Stimulated activated naive CD8-positive, alpha-beta T cell treated with anti-CD3 and anti-CD28 coated beads, Interleukin-15, amount 100 ng/mL, for 72 hours (primary cell): ENCODE measurements around the gene SMYD2.

Experiments used
- ATAC-seq: fragments of 150-1000 bp; cut with Tn5 transposase; 2 replicates; pipeline ENCODE4 v1.10.0; 2021; ENCODE audit warnings: mild to moderate bottlenecking, moderate library complexity
- DNase-seq, 2 donors: peaks; one replicate each; pipeline ENCODE4 v3.0.0; 2021 to 2022
- H3K27ac Mint-ChIP-seq, 2 donors: one replicate each; pipeline ENCODE4 v1.8.0; 2022; ENCODE audit warnings: mild to moderate bottlenecking in 2 of 2, mixed read lengths in 2 of 2, moderate library complexity in 2 of 2
- H3K27me3 Mint-ChIP-seq: one replicate; pipeline ENCODE4 v1.8.0; 2022; ENCODE audit warnings: mixed read lengths
- H3K4me1 Mint-ChIP-seq: one replicate; pipeline ENCODE4 v1.8.0; 2022; ENCODE audit warnings: mild to moderate bottlenecking, mixed read lengths
- H3K4me3 Mint-ChIP-seq, 2 donors: one replicate each; pipeline ENCODE4 v1.8.0; 2022; ENCODE audit warnings: mild to moderate bottlenecking in 2 of 2, mixed read lengths in 2 of 2, moderate library complexity in 1 of 2
- H3K9me3 Mint-ChIP-seq, 2 donors: one replicate each; pipeline ENCODE4 v1.8.0; 2022; ENCODE audit warnings: mixed read lengths in 2 of 2

SMYD2 gene

GRCh38 chr1:214377886-214378285 lies 96.9 kb downstream of the SMYD2 start:
- H3K27me3 Mint-ChIP-seq = peaks cover 7% of the 10 kb centered on the region
- H3K9me3 Mint-ChIP-seq = no peaks in the 10 kb centered on the region
- no peak overlapping the region for H3K4me3 Mint-ChIP-seq
- ATAC-seq = no peak
- H3K27ac Mint-ChIP-seq = no peak overlapping the region
- H3K4me1 Mint-ChIP-seq = no peaks in the 10 kb centered on the region
- DNase-seq = no peak

- no peak overlapping the region for H3K27ac Mint-ChIP-seq
- H3K9me3 Mint-ChIP-seq = no peaks in the 10 kb centered on the region
- no peak for DNase-seq
- no peaks in the 10 kb centered on the region for H3K4me1 Mint-ChIP-seq
- H3K27me3 Mint-ChIP-seq = peaks cover 7% of the 10 kb centered on the region
- H3K4me3 Mint-ChIP-seq = no peak overlapping the region
- ATAC-seq = no peak
Measured at GRCh38 chr1:214378492-214378891, 97.5 kb downstream of the SMYD2 start.

GRCh38 chr1:214379236-214379970 lies 98.4 kb downstream of the SMYD2 start:
- H3K27me3 Mint-ChIP-seq = peaks cover 7% of the 10 kb centered on the region
- no peak overlapping the region for H3K4me3 Mint-ChIP-seq
- H3K4me1 Mint-ChIP-seq = no peaks in the 10 kb centered on the region
- no peaks in the 10 kb centered on the region for H3K9me3 Mint-ChIP-seq
- DNase-seq (no peak), ATAC-seq (no peak)
- H3K27ac Mint-ChIP-seq = peak overlapping the region in 1 of 2 donors; percentile 76

GRCh38 chr1:214380396-214380795 lies 99.4 kb downstream of the SMYD2 start:
- no peak for ATAC-seq
- Mint-ChIP-seq H3K27ac (no peak overlapping the region), H3K27me3 (peaks cover 7% of the 10 kb centered on the region), H3K4me1 (no peaks in the 10 kb centered on the region), H3K9me3 (no peaks in the 10 kb centered on the region), H3K4me3 (no peak overlapping the region)
- no peak for DNase-seq

GRCh38 chr1:214380986-214381695 lies 100.2 kb downstream of the SMYD2 start:
- ATAC-seq = no peak
- peaks cover 7% of the 10 kb centered on the region for H3K27me3 Mint-ChIP-seq

GRCh38 chr1:214383381-214384372 lies 102.7 kb downstream of the SMYD2 start:
- Mint-ChIP-seq H3K9me3 (no peaks in the 10 kb centered on the region), H3K4me3 (no peak overlapping the region), H3K27ac (peak overlapping the region in 1 of 2 donors; percentile 61), H3K27me3 (peaks cover 7% of the 10 kb centered on the region), H3K4me1 (no peaks in the 10 kb centered on the region)
- ATAC-seq = no peak
- DNase-seq = no peak

More at GRCh38 chr1:214380986-214381695, 100.2 kb downstream of the SMYD2 start:
- Mint-ChIP-seq H3K27ac (no peak overlapping the region), H3K4me1 (no peaks in the 10 kb centered on the region), H3K4me3 (no peak overlapping the region), H3K9me3 (no peaks in the 10 kb centered on the region)
- no peak for DNase-seq

- ATAC-seq (peak; percentile 20), DNase-seq (no peak)
- Mint-ChIP-seq H3K4me3 (no peak overlapping the region), H3K9me3 (no peaks in the 10 kb centered on the region), H3K4me1 (no peaks in the 10 kb centered on the region), H3K27me3 (peaks cover 5% of the 10 kb centered on the region), H3K27ac (no peak overlapping the region)
Measured at GRCh38 chr1:214384373-214385079, 103.6 kb downstream of the SMYD2 start.

GRCh38 chr1:214385428-214385827 lies 104.5 kb downstream of the SMYD2 start:
- Mint-ChIP-seq H3K27me3 (no peaks in the 10 kb centered on the region), H3K4me3 (no peak overlapping the region), H3K4me1 (no peaks in the 10 kb centered on the region), H3K9me3 (no peaks in the 10 kb centered on the region), H3K27ac (no peak overlapping the region)
- ATAC-seq (no peak), DNase-seq (no peak)

GRCh38 chr1:214386333-214386732 lies 105.4 kb downstream of the SMYD2 start:
- H3K27me3 Mint-ChIP-seq = no peaks in the 10 kb centered on the region
- H3K27ac Mint-ChIP-seq = no peak overlapping the region
- no peak overlapping the region for H3K4me3 Mint-ChIP-seq
- H3K4me1 Mint-ChIP-seq = no peaks in the 10 kb centered on the region
- ATAC-seq (no peak), DNase-seq (no peak)
- no peaks in the 10 kb centered on the region for H3K9me3 Mint-ChIP-seq
